ENCODE data around the gene SNED1.

The SNED1 gene

DNA sequence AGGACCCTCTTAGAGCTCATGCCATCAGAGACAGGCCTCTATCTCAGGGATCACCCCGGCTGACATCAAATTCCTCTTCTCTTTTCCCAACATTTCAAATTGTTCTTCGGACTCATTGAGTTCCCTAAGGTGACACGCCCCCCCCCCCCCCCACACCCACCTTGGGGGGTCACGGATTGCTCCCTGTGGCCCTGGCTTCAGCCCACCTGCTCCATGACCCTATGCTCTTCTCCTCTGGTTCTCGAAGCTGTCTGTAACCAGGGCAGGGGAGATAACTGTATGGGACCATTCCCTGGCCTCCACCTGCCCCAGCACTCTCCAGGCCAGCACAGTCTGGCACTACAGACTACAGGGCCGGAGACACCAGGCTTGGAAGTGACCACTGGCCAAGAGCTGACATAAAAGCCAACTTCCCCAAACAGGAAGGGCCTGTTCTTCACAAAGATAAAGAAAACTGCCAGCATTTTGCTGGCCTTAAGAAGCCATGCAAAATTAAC lies 96.6 kb downstream of the SNED1 start:
- Histone ChIP-seq H3K9me2 (replicated peaks; ENCODE audit: insufficient read depth, low read length) (no peaks in the 10 kb centered on the region), H4K20me1 (ENCODE audit: insufficient read depth, low read length) (no peaks in the 10 kb centered on the region), H2AFZ (ENCODE audit: low read length) (no peak overlapping the region), H3K4me1 (ENCODE audit: low read length) (0 out of 2 replicates have a peak, but pooled peaks cover 9% of the 10 kb centered on the region), H3K27me3 (replicated peaks; ENCODE audit: insufficient read depth, low read length) (no peaks in the 10 kb centered on the region), H3K36me3 (replicated peaks; ENCODE audit: insufficient read depth, low read length) (0 out of 2 replicates have a peak, but pooled peaks cover 6% of the 10 kb centered on the region), H3K4me3 (ENCODE audit: low read length) (no peak overlapping the region), H3F3A (ENCODE audit: insufficient read depth, low read length) (no peaks in the 10 kb centered on the region), H3K79me2 (ENCODE audit: low read length) (peaks cover 22% of the 10 kb centered on the region), H3K4me2 (ENCODE audit: low read depth, low read length) (no peak overlapping the region), H3K9me3 (replicated peaks; ENCODE audit: insufficient read depth, low read length) (no peaks in the 10 kb centered on the region), H3K9ac (ENCODE audit: low read length) (no peak overlapping the region), H3K27ac (ENCODE audit: low read length) (no peak overlapping the region)
- no peak for TF ChIP-seq EZH2 (optimal IDR thresholded peaks at IDR 0.05; ENCODE audit: low read depth, low read length)
- no peak for TF ChIP-seq EZH2phosphoT487 (IDR thresholded peaks at IDR 0.05; ENCODE audit: low read length)
- TF ChIP-seq, protein P1, sequence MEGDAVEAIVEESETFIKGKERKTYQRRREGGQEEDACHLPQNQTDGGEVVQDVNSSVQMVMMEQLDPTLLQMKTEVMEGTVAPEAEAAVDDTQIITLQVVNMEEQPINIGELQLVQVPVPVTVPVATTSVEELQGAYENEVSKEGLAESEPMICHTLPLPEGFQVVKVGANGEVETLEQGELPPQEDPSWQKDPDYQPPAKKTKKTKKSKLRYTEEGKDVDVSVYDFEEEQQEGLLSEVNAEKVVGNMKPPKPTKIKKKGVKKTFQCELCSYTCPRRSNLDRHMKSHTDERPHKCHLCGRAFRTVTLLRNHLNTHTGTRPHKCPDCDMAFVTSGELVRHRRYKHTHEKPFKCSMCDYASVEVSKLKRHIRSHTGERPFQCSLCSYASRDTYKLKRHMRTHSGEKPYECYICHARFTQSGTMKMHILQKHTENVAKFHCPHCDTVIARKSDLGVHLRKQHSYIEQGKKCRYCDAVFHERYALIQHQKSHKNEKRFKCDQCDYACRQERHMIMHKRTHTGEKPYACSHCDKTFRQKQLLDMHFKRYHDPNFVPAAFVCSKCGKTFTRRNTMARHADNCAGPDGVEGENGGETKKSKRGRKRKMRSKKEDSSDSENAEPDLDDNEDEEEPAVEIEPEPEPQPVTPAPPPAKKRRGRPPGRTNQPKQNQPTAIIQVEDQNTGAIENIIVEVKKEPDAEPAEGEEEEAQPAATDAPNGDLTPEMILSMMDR (IDR thresholded peaks at IDR 0.05; ENCODE audit: low read length), result no peak
- DNase-seq, result no peak

DNA sequence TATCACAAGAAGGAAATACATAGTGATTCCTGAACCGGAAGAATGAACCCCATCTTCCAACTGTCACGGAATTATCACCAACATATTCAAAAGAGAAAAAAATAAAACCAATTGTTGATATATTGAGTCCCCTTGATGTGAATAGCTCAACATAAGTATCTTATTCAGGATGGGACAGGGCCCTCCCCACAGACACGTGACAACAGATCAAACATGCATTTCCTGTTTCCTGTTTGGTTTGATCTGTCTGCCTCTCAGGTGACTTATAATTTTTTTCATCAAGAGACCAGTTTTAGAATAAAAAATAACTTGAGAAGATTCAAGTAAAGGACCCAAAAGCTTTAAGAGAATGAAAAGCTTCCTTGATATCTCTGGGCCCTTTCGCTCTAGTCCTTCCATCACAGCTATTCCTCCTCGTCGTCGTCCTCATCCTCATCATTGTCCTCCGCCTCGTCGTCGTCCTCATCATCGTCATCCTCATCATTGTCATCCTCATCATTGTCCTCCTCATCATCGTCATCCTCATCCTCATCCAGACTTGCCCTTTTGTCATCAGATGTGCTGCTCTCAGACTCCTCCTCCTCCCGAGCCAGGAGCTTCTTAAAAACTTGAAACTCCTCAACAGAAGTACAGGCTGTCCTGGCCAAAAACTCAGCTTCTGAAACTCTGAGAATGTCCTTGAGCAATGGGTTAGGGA lies 97.3 kb downstream of the SNED1 start:
- no peak overlapping the region for H3K4me2 ChIP-seq (ENCODE audit: low read depth, low read length)

DNA sequence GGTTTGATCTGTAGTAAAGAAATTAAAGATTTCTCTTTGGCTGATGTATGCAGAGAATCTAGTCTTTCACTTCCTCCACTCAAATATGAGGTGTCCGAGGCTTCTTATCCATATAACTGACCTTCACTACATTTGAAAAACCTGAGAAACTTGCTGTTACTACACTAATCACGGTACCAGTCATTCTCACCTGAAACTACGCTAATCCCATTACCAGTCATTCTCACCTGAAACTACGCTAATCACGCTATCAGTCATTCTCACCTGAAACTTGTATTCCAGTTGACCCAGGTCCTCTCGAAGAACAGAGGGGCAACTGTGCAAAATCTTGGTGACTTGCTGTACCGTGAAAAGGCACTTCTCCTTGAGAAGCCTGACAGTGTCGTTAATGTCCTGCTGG lies 98.6 kb downstream of the SNED1 start:
- TF ChIP-seq EZH2phosphoT487 (IDR thresholded peaks at IDR 0.05; ENCODE audit: low read length) (no peak), EZH2 (optimal IDR thresholded peaks at IDR 0.05; ENCODE audit: low read depth, low read length) (no peak)
- TF ChIP-seq, protein P1 (IDR thresholded peaks at IDR 0.05; ENCODE audit: low read length), result no peak
- Histone ChIP-seq H3K36me3 (replicated peaks; ENCODE audit: insufficient read depth, low read length) (0 out of 2 replicates have a peak, but pooled peaks cover 6% of the 10 kb centered on the region), H3F3A (ENCODE audit: insufficient read depth, low read length) (no peaks in the 10 kb centered on the region), H3K9me3 (replicated peaks; ENCODE audit: insufficient read depth, low read length) (no peaks in the 10 kb centered on the region), H3K27me3 (replicated peaks; ENCODE audit: insufficient read depth, low read length) (no peaks in the 10 kb centered on the region), H2AFZ (ENCODE audit: low read length) (no peak overlapping the region), H3K9ac (ENCODE audit: low read length) (no peak overlapping the region), H3K27ac (ENCODE audit: low read length) (no peak overlapping the region), H3K4me2 (ENCODE audit: low read depth, low read length) (no peak overlapping the region), H3K9me2 (replicated peaks; ENCODE audit: insufficient read depth, low read length) (no peaks in the 10 kb centered on the region), H3K4me1 (ENCODE audit: low read length) (peaks cover 16% of the 10 kb centered on the region; the same call in 1 of the 2 replicates), H3K79me2 (ENCODE audit: low read length) (peaks cover 42% of the 10 kb centered on the region), H3K4me3 (ENCODE audit: low read length) (no peak overlapping the region), H4K20me1 (ENCODE audit: insufficient read depth, low read length) (no peaks in the 10 kb centered on the region)
- DNase-seq, result no peak

More for the DNA sequence above, 97.3 kb downstream of the SNED1 start:
- H4K20me1 ChIP-seq (ENCODE audit: insufficient read depth, low read length), result no peaks in the 10 kb centered on the region
- peaks cover 29% of the 10 kb centered on the region for H3K79me2 ChIP-seq (ENCODE audit: low read length)
- H3K36me3 ChIP-seq (replicated peaks; ENCODE audit: insufficient read depth, low read length), result 0 out of 2 replicates have a peak, but pooled peaks cover 6% of the 10 kb centered on the region
- H3F3A ChIP-seq (ENCODE audit: insufficient read depth, low read length), result no peaks in the 10 kb centered on the region
- no peak for TF ChIP-seq EZH2 (optimal IDR thresholded peaks at IDR 0.05; ENCODE audit: low read depth, low read length)
- TF ChIP-seq EZH2phosphoT487 (IDR thresholded peaks at IDR 0.05; ENCODE audit: low read length), result no peak
- TF ChIP-seq, protein P1 (IDR thresholded peaks at IDR 0.05; ENCODE audit: low read length), result no peak
- no peak overlapping the region for H2AFZ ChIP-seq (ENCODE audit: low read length)
- 0 out of 2 replicates have a peak, but pooled peaks cover 12% of the 10 kb centered on the region for H3K4me1 ChIP-seq (ENCODE audit: low read length)
- no peaks in the 10 kb centered on the region for H3K27me3 ChIP-seq (replicated peaks; ENCODE audit: insufficient read depth, low read length)
- H3K27ac ChIP-seq (ENCODE audit: low read length), result no peak overlapping the region
- H3K9ac ChIP-seq (ENCODE audit: low read length), result no peak overlapping the region
- DNase-seq, result no peak
- H3K9me3 ChIP-seq (replicated peaks; ENCODE audit: insufficient read depth, low read length), result no peaks in the 10 kb centered on the region
- no peaks in the 10 kb centered on the region for H3K9me2 ChIP-seq (replicated peaks; ENCODE audit: insufficient read depth, low read length)
- H3K4me3 ChIP-seq (ENCODE audit: low read length), result no peak overlapping the region
